HG03520 (cell line): Measurements from ENCODE around the gene FMN1.

Source experiments
- ATAC-seq: cut with Tn5 transposase; IDR thresholded peaks from one replicate; pipeline ENCODE4 v1.9.1; 2021; ENCODE audit warnings: mild to moderate bottlenecking, moderate library complexity; ENCODE audit not compliant: unreplicated experiment

FMN1 gene

DNA sequence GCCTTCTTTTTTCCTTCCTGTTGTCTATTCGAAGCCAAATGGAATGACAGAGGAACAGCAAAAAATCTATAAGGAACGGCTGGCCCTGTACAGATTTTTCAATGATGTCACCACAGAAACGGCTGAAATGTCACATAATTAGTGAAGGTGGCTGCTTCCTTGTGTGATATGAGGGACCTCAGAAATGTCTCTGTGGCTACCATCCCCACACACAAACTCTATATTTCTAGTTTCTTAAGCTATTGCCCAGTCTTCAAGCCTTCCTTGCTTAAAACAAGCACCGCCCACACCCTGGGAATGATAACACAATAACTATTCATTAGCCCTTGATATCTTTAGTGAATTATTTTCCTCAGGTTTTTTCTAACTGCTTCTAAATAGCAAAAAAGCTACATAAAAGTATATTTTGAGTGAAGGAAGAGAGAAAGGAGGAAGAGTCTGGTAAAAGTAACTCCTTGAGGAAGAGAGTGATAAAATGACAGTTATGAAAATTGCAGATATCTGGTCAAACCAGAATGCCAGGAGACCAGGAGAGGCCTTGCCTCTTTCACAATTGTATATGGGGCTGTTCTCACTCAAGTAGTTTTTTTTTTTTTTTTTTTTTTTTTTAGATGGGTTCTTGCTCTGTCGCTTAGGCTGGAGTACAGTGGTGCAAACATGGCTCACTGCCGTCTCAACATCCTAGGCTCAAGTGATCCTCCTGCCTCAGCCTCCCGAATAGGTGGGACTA, 38.7 kb downstream of the FMN1 start:
- no peak for ATAC-seq

DNA sequence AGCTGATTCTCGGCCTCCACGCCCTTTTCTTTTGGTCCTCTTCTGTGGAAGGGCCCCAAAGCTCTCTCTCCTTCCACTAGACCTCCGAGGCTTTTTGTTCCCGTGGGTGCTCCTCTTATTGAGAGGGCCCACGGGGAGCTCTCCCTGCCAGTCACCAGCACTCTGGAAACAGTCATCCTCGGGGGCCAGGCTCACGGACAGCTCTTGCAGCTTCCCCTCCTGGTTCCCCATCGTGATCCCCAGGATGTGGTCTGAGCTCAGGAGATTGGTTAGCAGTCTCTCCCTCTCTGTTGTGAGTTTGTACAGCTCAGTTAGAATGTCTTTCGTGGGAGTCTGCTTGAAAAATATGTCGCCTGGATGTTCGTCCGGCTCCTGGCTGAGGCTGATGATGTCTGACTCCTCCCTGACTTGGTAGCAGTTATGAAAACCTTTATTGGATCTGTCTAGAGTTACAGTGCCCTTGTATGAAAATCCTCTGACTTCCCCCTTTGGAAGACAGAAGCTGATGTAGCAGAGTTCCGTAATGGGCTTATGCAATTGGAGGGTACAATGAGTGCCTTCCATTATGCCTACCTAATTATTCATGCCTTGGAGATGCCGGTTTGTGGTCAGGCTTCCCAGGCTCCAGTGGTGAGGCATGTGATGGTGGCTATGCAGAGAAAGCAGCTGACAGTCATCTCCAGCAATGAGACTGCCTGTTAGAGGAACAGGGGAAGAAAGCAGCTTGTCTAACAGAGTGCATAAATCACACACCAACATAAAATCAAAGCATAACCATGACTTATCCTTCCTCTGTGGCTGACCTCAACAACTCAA, 40.0 kb downstream of the FMN1 start:
- no peak for ATAC-seq

DNA sequence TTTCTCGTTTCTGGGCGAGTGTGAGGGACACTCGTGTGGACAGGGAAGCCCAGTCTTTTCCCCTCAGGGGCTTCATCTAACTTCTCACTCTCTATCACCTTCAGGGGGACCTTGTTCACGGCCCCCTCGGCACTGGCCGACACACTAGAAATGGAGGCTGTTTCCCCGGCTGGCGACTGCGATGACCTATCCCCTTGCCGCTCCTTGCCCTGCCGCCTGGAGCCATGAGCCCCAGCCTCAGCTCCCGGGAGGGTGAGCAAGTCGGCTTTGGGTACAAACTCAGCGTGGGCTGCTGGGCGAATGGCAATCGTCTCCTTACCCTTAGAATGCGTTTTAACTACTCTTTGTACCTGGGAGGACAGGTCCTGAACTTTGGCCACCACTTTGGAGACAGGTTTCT, 41.0 kb downstream of the FMN1 start:
- ATAC-seq = no peak

DNA sequence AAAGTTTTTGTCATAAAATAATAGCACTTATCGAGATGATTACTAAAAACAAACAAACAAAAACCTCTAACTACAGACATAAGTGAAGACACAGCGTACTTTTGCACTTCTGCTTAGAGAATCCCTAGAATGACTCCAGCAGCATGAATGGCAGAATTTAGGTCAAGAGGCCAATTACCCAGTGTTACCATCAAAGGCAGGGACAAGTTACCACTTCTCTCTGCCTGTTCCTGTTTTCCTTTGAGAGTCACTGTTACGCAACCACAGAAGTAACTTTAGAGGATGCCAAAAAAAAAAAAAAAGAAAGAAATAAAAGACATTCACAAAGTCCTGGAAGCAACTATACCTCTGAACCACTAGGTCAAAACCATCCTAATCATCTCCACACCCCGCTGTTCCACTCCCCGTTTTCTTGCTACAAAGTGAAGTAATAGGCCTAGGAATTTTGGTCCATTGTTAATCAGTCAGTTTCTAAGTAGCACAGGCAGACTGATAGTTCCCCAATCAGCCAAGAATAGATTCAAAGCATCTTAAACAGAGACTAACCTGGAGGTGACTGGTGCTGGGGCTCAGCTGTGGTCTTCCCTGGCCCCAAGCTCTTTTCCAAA, 41.9 kb downstream of the FMN1 start:
- no peak for ATAC-seq

DNA sequence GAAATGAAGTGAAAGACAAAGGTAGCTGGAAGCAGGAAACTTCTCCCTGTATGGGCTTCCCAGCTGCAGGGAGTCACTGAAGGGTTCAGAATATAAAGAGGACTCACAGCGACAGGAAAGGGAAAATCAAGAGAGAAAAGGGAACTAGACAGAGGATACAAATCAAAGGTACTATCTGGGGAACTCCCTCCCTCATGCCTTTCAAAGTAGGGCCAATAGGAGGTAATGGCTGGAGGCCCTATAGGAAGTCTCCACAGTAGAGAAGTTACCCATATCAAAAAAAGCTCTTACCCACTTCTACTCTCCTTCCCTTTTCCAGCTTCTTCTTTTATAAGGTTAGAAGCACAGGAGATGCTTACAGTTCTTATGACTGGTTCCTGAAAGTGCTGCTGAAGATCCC, 43.5 kb downstream of the FMN1 start:
- ATAC-seq = no peak

DNA sequence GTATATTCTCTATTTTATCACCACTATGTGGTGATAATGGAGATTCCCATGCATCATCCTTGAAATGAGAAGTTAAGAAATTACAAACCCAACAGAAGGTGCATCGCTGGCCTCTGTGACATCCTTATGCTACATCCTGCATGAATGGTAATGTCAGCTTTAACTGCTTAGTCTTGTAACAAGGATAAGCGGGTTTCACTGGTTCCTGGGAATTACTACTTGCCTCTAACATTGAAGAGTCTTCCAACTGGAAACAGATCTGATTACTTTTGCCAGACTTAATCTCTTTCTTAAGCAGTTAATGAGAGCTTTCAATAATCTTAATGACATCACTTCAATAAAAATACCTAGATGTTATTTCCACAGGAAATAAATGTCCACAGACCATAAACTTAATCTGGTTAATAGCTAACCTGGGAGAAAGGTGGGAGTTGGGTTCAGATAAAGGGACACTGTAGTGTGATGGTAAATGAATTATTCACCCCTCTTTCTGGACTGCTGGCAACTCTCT, 44.0 kb downstream of the FMN1 start:
- no peak for ATAC-seq

DNA sequence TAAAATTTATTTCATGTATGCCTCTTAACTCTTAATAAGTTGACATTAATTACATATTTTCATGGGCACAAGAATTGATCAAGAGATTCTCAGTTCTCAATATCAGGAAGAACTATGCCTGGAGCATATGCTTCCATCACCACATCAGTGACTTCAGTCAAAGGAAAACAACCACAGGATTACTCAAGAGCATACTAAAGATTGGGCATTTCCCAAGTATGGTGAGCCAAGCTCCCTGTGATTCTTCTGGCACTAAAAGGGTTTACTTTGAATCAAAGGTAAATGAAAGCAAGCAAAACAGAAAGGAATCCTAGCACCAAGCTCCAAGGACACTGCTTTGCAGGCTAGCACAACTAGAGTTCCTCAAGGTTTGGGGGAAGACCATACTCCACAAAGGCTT, 44.6 kb downstream of the FMN1 start:
- ATAC-seq = no peak

DNA sequence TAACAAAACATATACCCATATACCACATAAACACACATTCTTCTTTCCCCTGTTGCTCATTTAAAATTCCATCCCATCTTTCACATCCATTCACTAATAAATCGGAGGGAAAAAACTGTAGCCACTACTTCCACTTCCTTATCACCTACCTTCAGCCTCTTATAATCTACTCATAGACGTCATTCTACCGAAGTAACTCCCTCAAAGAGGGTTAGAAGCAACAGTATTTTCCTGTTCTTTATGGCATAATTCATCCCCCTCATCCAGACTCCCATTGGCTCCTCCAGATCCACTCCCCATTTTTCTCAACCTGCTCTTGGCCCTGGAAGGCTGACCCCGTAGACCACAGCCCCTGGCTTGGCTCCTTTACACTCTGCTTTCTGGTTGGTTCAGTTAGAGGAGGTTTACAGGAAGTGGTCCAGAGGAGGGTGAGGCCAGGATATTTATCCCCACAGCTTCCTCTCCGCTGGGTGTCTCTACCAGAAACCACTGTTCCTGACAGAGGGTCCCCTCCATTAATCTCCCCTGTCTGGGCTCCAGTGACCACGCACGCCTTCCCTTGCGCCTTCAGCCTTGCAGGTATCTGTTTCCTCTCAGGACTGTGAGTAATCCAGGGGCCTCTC, 46.3 kb downstream of the FMN1 start:
- no peak for ATAC-seq

DNA sequence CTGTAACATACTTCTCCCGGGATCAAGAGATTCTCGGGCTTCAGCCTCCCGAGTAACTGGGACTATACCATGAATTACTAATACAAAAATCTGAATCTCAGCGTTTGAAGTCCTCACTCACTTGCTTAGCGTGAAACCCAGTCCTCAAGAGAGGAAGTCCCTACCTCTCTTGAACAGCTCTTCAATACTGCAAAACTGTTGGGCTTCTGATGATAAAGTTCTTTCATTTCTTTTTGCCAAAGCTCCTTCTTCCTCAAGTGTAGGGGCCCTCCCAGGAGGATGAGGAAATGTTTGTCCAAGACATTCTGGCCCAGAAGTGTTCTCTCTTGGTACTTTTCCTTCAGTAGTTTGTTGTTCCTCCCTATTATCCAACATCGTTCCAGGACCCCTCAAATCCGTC, 48.5 kb downstream of the FMN1 start:
- ATAC-seq = no peak

DNA sequence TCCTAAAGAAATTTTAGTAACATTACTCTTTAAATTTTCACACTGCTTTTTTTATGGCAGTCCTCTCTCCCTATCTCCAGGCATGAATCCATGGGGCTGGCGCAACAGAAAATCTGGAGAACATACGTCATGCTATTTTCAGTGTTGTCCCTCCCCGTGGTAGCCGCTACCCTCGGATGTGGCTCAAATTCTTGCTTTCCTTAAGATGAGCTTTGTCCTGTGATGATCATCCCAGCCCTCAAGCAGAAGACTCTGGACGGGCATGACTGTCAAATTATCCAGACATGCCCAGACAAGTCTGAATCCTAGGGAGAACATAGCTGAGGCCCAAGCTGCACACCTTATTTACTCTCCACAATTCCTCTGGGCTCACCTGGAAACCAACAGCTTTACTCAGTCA, 49.1 kb downstream of the FMN1 start:
- no peak for ATAC-seq

DNA sequence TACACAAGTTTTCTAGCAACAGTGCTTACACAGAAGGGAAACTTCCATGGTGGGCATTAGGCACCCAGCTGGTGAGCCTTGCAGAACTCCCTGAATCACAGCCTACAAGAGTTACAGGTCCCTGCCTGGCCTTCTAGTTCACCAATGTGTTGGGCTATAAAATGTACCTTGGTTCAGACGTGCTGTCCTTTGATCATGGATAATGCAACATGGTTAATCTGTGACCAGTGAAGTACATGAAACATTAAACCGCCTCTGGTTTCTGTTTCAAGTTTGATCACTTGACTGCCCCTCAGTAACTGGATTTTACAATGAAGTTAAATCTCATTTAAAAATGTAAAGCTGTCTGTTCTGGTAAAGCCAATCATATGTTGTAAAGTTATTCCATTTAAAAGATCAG, 51.8 kb downstream of the FMN1 start:
- no peak for ATAC-seq

DNA sequence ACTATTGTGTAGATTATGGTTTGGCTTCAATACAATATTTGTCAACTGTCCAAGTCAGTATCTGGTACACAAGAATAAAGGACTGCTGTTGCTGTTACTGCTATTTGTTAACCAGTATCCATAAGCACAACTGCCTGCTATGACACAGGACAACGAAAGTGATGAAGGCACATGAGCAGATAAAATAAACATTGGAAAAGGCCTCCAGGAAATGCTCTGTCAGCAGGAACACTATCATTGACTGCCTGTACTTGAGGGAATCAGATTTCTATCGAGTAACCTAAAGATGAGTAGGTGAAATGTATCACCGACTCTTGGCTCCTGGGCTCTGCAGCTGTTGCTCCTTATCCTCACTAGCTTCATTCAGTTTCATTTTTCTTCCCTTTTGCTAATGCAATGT, 56.5 kb downstream of the FMN1 start:
- ATAC-seq = no peak

DNA sequence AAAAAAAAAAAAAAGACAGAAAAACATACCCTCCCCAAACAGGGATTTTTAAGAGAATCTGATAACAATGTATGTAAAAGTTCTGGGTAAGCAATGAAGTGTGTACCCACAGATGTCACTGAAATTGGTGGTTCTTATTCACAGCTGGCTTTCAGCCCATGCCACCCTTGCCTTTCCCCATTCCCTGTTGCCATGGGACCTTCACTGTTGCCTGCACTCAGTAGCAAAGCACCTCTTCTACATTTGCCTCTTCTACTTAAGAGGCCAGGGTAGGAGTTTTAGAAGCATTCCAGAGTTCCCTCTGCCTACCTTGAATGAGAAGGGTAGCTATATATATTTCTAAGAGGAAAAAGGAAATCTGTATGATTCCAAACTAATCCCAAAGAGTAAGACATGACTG, 57.4 kb downstream of the FMN1 start:
- no peak for ATAC-seq

DNA sequence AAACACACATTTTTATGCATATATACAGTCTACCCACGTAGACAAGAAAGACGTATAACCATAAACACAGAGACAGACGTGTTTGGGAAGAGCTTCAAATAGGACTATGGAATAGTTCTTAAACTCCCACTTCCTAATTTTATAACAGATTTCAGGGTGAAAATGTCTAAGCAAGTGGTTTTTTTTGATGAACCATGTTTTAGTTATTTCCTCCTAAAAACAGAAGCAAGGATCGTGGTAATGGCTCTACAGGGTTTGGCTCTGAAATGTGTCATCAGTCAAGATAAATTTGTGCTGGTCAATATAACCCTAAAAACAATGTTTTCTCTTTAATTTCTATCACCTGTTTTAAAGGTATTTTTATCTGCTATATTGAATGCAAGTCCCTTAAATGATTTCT, 58.2 kb downstream of the FMN1 start:
- no peak for ATAC-seq

DNA sequence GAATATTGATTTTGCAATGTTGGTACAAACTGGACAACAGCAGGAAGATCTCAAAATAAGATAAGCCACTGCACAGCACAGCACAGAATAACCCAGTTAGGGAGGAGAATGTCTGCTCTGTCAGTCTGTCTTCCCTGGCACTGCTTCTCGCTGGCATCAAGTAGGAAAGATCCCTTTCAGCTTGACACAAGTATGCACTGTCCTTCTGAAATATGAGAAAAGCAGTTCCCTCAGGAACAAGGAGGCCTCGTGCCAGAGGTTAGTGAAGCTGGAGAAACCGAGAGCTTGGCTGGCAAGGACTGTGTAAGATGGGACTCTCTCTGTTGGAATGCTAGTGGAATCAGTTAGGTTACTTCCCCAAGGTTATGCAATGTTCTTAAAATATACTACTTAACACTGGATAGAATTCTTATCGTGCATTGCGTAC, 59.1 kb downstream of the FMN1 start:
- no peak for ATAC-seq

DNA sequence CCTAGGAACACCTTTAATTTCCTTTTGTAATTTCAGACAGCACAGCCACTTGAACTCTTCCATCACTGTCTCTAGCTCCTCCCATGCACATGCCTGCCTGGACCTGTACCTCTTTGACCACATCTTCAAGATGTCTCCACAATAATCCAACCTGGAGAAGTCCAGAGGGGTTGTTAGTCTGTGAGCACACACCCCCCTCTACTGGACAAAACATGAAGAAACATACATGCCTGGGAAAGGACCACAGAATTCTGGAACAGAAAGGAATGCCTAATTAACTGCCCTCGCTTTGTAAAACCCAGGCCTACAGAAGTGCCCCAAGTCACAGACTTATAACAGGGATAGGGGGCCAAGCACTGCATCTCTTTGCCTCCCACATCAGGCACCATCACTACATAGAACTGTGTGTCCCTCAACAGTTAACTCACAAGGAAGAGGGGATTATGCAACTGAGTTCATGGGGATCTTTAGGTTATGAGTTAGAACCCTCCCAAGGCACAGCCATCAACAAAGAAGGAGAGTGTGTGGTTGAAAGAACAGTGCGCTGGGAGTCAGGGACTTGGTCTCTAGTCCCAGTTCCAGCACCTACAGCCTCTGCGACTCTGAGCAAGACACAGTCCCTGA, 61.7 kb downstream of the FMN1 start:
- ATAC-seq = no peak

DNA sequence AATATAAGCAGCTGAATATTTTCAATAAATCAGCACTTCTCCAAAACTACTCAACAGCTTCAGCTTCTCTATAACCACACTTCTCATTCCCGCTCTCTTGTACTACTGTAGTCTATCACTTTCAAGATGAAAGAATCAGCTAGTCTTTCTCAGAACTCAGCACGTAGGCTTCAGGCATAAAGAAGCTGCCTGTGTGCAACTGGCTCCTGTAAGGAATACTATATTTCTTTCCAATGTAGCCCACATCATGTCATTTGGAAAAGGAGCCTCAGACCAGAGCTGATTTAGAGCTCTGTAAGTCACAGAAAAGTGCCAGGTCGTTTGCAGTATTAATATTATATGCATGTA, 62.3 kb downstream of the FMN1 start:
- ATAC-seq = no peak

DNA sequence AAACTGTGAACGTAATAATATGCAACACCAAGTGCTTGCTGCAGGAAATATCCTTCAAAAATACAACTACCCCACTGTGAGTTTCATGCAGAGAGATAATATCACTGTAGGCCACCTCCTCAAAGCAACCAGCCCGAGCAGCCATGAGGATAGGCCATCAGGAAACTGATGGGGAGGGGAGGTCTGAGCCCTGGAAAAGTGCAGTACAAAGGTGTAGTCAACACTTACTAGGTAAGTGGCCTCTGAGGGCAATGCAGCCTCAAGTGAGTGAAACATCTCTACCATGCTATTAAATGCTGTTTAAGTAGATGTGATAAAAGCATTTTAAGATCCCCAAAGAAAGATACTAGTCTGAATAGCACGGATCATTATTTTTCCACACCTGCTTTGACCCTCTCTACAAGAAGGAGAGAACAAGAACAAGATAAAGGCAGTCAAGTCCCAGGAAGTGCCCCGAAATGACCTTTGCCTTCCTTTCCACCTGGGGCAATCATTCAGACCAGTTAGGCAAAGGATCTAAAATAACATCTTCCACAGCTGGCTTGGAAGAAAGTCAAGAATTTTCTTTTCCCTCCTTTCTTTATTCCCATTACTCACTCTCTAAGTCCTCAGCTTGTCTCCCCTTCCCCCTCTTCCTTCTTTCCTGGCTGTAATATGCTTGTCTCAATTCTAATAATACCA, 62.8 kb downstream of the FMN1 start:
- ATAC-seq = no peak

DNA sequence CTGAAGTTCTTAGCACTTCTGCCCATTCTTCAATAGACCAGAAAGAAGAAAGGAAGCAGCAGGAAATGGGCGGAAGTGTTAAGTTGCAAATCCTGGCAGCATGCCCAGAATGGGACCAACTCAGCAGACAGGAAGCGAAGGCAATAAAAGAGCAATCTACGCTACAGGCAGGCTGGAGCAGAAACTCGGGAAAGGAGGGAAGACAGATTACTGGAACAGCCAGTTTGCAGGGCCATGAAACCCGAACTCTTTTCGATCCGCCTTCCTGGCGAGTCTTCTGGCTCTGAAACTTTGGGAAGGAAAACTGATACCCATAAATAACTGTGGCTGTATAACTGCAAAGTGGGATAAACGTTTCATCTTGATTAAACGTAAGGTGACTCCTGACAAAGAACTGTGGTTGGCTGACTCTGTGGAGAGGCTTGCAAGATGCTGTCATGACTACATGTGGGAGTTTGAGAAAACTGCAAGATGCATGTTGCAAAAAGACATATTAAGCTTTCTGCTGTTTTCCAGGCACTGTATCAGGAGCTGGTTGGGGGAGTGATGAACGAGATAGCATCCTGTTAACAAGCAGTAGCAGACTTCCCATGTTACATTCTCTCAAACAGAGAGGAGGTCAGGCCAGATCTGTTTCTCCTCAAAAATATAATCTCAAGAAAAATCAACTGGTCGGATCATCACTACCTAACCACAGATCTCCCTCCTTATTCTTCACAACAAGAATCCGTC, 67.8 kb downstream of the FMN1 start:
- no peak for ATAC-seq
